Right forelimb (tissue), 1 donor: ENCODE results near the gene PRPF6.

Experiments
- DNase-seq: peaks from one replicate; pipeline ENCODE4 v3.0.0-alpha.2; 2018

The PRPF6 gene

GRCh38 chr20:63946986-63947637, 33.8 kb upstream of the PRPF6 start:
- DNase-seq = no peak

GRCh38 chr20:63947638-63948456, 33.1 kb upstream of the PRPF6 start:
- DNase-seq = no peak

- no peak for DNase-seq
Measured at GRCh38 chr20:63950701-63951397, 30.1 kb upstream of the PRPF6 start.

- no peak for DNase-seq
Measured at GRCh38 chr20:63951398-63952209, 29.3 kb upstream of the PRPF6 start.

- DNase-seq = no peak
Measured at GRCh38 chr20:63952210-63952535, 28.8 kb upstream of the PRPF6 start.

GRCh38 chr20:63952769-63953168, 28.2 kb upstream of the PRPF6 start:
- DNase-seq = no peak

- no peak for DNase-seq
Measured at GRCh38 chr20:63953764-63954429, 27.0 kb upstream of the PRPF6 start.

GRCh38 chr20:63955281-63955826, 25.6 kb upstream of the PRPF6 start:
- DNase-seq = no peak

- peak; percentile 90 for DNase-seq
Measured at GRCh38 chr20:63955827-63956663, 24.9 kb upstream of the PRPF6 start, which contains the start of gene UCKL1. TSS of gene UCKL1 (minus strand) at chr20:63956416. CDS start at chr20:63956372, 44 bp downstream.

- no peak for DNase-seq
Measured at GRCh38 chr20:63956664-63957003, 24.3 kb upstream of the PRPF6 start.

- DNase-seq = no peak
Measured at GRCh38 chr20:63957004-63957689, 23.8 kb upstream of the PRPF6 start.

GRCh38 chr20:63957690-63958441, 23.1 kb upstream of the PRPF6 start:
- no peak for DNase-seq

GRCh38 chr20:63958471-63958870, 22.5 kb upstream of the PRPF6 start:
- DNase-seq = no peak

- DNase-seq = no peak
Measured at GRCh38 chr20:63958964-63959698, 21.8 kb upstream of the PRPF6 start.

- no peak for DNase-seq
Measured at GRCh38 chr20:63959699-63960075, 21.2 kb upstream of the PRPF6 start.

GRCh38 chr20:63960654-63961621, 20.0 kb upstream of the PRPF6 start:
- DNase-seq = peak; percentile 42

- DNase-seq = no peak
Measured at GRCh38 chr20:63961664-63962425, 19.1 kb upstream of the PRPF6 start.
